HepG2 (cell line): ENCODE results near the gene CORO1C. TPM values are rescaled to one million over a fixed set of nuclear protein-coding genes. Genes with fewer than 3 reads are reported as not detected.

Source experiments
- BRCA1 ChIP-seq: sonication (generic); formaldehyde crosslinking; IDR thresholded peaks from 2 replicates; pipeline ENCODE4 v1.4.0; 2020; ENCODE audit warnings: missing genetic modification reagents
- EP300 ChIP-seq, 3 experiments: sonication (generic) in 1 of 3; formaldehyde crosslinking in 1 of 3; IDR thresholded peaks; 2 replicates each; pipeline versions ENCODE4 v1.5.1 to v1.6.1; 2011 to 2020; ENCODE audit warnings: low read depth in 2 of 3, low read length in 2 of 3, borderline replicate concordance in 1 of 3, improper control_type of control experiment in 1 of 3, mild to moderate bottlenecking in 1 of 3, missing genetic modification reagents in 1 of 3, moderate library complexity in 1 of 3
- KLF13 ChIP-seq: sonication (generic); formaldehyde crosslinking; IDR thresholded peaks from 2 replicates; pipeline ENCODE4 v1.4.0; 2020; ENCODE audit warnings: mild to moderate bottlenecking, missing genetic modification reagents
- MEF2D ChIP-seq: sonication (generic); formaldehyde crosslinking; IDR thresholded peaks from 2 replicates; pipeline ENCODE4 v1.5.1; 2020; ENCODE audit warnings: mild to moderate bottlenecking, missing genetic modification reagents
- PPARG ChIP-seq: conservative IDR thresholded peaks from 2 replicates; pipeline ENCODE4 v1.6.1; 2016; ENCODE audit warnings: missing biosample characterization, missing genetic modification reagents
- REST ChIP-seq, 2 experiments: IDR thresholded peaks; 2 replicates each; pipeline ENCODE4 v1.6.1; 2011 to 2012; ENCODE audit warnings: low read length in 2 of 2, borderline replicate concordance in 1 of 2, low read depth in 1 of 2, mild to moderate bottlenecking in 1 of 2, moderate library complexity in 1 of 2
- SOX5 ChIP-seq: IDR thresholded peaks from 2 replicates; pipeline ENCODE4 v1.6.1; 2016; ENCODE audit warnings: borderline replicate concordance
- TBX2 ChIP-seq: sonication (generic); formaldehyde crosslinking; IDR thresholded peaks from 2 replicates; pipeline ENCODE4 v1.5.0; 2020; ENCODE audit warnings: missing genetic modification reagents, mild to moderate bottlenecking, borderline replicate concordance
- ZNF609 ChIP-seq: sonication (generic); formaldehyde crosslinking; IDR thresholded peaks from 2 replicates; pipeline ENCODE4 v1.4.0; 2020; ENCODE audit warnings: mild to moderate bottlenecking, missing genetic modification reagents, borderline replicate concordance
- ZNF737 ChIP-seq: sonication (generic); formaldehyde crosslinking; IDR thresholded peaks from 2 replicates; pipeline ENCODE4 v1.5.0; 2020; ENCODE audit warnings: missing genetic modification reagents, mild to moderate bottlenecking, borderline replicate concordance
- ZNF749 ChIP-seq: sonication (generic); formaldehyde crosslinking; IDR thresholded peaks from 2 replicates; pipeline ENCODE4 v1.8.0; 2022; ENCODE audit warnings: mild to moderate bottlenecking, missing genetic modification reagents, moderate library complexity, borderline replicate concordance
- ZSCAN12 ChIP-seq: sonication (generic); formaldehyde crosslinking; IDR thresholded peaks from 2 replicates; pipeline ENCODE4 v1.9.0; 2021; ENCODE audit warnings: mild to moderate bottlenecking, missing genetic modification reagents
- ZUFSP ChIP-seq: sonication (generic); formaldehyde crosslinking; IDR thresholded peaks from 2 replicates; pipeline ENCODE4 v1.9.0; 2021; ENCODE audit warnings: missing genetic modification reagents, mild to moderate bottlenecking, borderline replicate concordance
- polyA plus RNA-seq, 8 experiments: library from polyadenylated mRNA; depleted of rRNA in 3 of 8; stranded (reverse) in 7 of 8; unstranded in 1 of 8; fragments of >200 nt; fragmentation: Illumina TruSeq in 4 of 8; extraction: Trizol in 4 of 8; gene quantifications; 2 replicates each; pipeline versions ENCODE4 v1.2.1 to v1.2.3, GENCODE V29; 2011 to 2016; ENCODE audit warnings: low read depth in 4 of 8, missing spikeins in 1 of 8, mixed read lengths in 1 of 8; ENCODE audit not compliant: insufficient read depth in 1 of 8
- total RNA-seq, 5 experiments: library from RNA; depleted of rRNA; stranded (reverse); fragments of >200 nt; fragmentation: Illumina TruSeq; extraction: Trizol; gene quantifications; 2 replicates each; pipeline ENCODE4 v1.2.3, GENCODE V29; 2016; ENCODE audit warnings: low read depth in 1 of 5
- TF ChIP-seq, protein P1 (sequence below): sonication (generic); formaldehyde crosslinking; IDR thresholded peaks from 2 replicates; pipeline ENCODE4 v1.5.0; 2020; ENCODE audit warnings: missing genetic modification reagents
- TF ChIP-seq, protein P2 (sequence below): sonication (generic); formaldehyde crosslinking; IDR thresholded peaks from 2 replicates; pipeline ENCODE4 v1.4.0; 2020; ENCODE audit warnings: missing genetic modification reagents

The CORO1C gene
- total and polyA plus RNA-seq, 2 of the 13 experiments (the other 11 are each of a cell fraction or from before 2014, with no cell fraction given): 73.7 to 131 TPM

- TF ChIP-seq ZUFSP (CRISPR knock-in tag): no peak
- TF ChIP-seq, protein P1, sequence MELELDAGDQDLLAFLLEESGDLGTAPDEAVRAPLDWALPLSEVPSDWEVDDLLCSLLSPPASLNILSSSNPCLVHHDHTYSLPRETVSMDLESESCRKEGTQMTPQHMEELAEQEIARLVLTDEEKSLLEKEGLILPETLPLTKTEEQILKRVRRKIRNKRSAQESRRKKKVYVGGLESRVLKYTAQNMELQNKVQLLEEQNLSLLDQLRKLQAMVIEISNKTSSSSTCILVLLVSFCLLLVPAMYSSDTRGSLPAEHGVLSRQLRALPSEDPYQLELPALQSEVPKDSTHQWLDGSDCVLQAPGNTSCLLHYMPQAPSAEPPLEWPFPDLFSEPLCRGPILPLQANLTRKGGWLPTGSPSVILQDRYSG (CRISPR knock-in tag): peak; percentile 79; the same call in 1 of the 2 replicates
- no peak for TF ChIP-seq ZSCAN12
- no peak for TF ChIP-seq ZNF737 (CRISPR knock-in tag)
- TF ChIP-seq EP300 (IDR thresholded peaks at IDR 0.05; ENCODE audit: low read depth in 2 of 2, low read length in 2 of 2): no peak
- no peak for TF ChIP-seq EP300 (CRISPR knock-in tag; IDR thresholded peaks at IDR 0.05; ENCODE audit: borderline replicate concordance)
- TF ChIP-seq KLF13 (CRISPR knock-in tag): no peak
- no peak for TF ChIP-seq REST (IDR thresholded peaks at IDR 0.05; ENCODE audit: borderline replicate concordance in 1 of 2, low read depth in 1 of 2, low read length in 2 of 2)
- TF ChIP-seq PPARG: no peak
- no peak for TF ChIP-seq BRCA1 (CRISPR knock-in tag)
- no peak; the same call in 1 of the 2 replicates for TF ChIP-seq TBX2 (CRISPR knock-in tag)
- peak; percentile 66 for TF ChIP-seq MEF2D (CRISPR knock-in tag)
- TF ChIP-seq ZNF749 (CRISPR knock-in tag): no peak
- TF ChIP-seq ZNF609 (CRISPR knock-in tag): 0 out of 2 replicates have a peak, but pooled peaks have one; percentile 9
- TF ChIP-seq SOX5: 0 out of 2 replicates have a peak, but pooled peaks have one; percentile 47
- TF ChIP-seq, protein P2, sequence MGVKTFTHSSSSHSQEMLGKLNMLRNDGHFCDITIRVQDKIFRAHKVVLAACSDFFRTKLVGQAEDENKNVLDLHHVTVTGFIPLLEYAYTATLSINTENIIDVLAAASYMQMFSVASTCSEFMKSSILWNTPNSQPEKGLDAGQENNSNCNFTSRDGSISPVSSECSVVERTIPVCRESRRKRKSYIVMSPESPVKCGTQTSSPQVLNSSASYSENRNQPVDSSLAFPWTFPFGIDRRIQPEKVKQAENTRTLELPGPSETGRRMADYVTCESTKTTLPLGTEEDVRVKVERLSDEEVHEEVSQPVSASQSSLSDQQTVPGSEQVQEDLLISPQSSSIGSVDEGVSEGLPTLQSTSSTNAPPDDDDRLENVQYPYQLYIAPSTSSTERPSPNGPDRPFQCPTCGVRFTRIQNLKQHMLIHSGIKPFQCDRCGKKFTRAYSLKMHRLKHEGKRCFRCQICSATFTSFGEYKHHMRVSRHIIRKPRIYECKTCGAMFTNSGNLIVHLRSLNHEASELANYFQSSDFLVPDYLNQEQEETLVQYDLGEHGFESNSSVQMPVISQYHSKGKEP (CRISPR knock-in tag): no peak
Measured at GRCh38 chr12:108731866-108732461, 646 bp upstream of the CORO1C start (continued).
